Parathyroid adenoma (tissue), 2 donors: Measurements from ENCODE around the gene MAGI2.

ENCODE experiments used
- H2AFZ ChIP-seq: fragments of 300-600 bp; sonication (generic); one replicate; pipeline ENCODE4 v1.7.0; 2017; ENCODE audit warnings: antibody characterized with exemption, mild to moderate bottlenecking
- H3K27ac ChIP-seq: fragments of 300-600 bp; sonication (generic); one replicate; pipeline ENCODE4 v1.7.0; 2017
- H3K27me3 ChIP-seq: fragments of 300-600 bp; sonication (generic); one replicate; pipeline ENCODE4 v1.7.0; 2017; ENCODE audit warnings: low read length; ENCODE audit not compliant: control insufficient read depth, insufficient read depth
- H3K36me3 ChIP-seq: fragments of 300-600 bp; sonication (generic); one replicate; pipeline ENCODE4 v1.7.0; 2017; ENCODE audit warnings: low read length; ENCODE audit not compliant: control insufficient read depth, insufficient read depth
- H3K4me1 ChIP-seq: fragments of 300-600 bp; sonication (generic); one replicate; pipeline ENCODE4 v1.7.0; 2017; ENCODE audit warnings: control low read depth
- H3K4me2 ChIP-seq: fragments of 300-600 bp; sonication (generic); one replicate; pipeline ENCODE4 v1.7.0; 2017; ENCODE audit warnings: low read length
- H3K4me3 ChIP-seq: fragments of 300-600 bp; sonication (generic); one replicate; pipeline ENCODE4 v1.7.0; 2017; ENCODE audit warnings: low read depth, low read length
- H3K79me2 ChIP-seq: fragments of 300-600 bp; sonication (generic); one replicate; pipeline ENCODE4 v1.7.0; 2017; ENCODE audit warnings: control low read depth
- H3K9ac ChIP-seq: fragments of 300-600 bp; sonication (generic); one replicate; pipeline ENCODE4 v1.7.0; 2017; ENCODE audit warnings: mild to moderate bottlenecking
- H3K9me3 ChIP-seq: fragments of 300-600 bp; sonication (generic); one replicate; pipeline ENCODE4 v1.7.0; 2017; ENCODE audit warnings: low read length; ENCODE audit not compliant: control insufficient read depth
- TF ChIP-seq, protein P1 (sequence below): fragments of 300-600 bp; sonication (generic); IDR thresholded peaks from one replicate; pipeline ENCODE4 v1.7.0; 2017; ENCODE audit warnings: antibody characterized with exemption, mild to moderate bottlenecking
- donor health status: primary hyperparathyroidism.

Gene MAGI2

DNA sequence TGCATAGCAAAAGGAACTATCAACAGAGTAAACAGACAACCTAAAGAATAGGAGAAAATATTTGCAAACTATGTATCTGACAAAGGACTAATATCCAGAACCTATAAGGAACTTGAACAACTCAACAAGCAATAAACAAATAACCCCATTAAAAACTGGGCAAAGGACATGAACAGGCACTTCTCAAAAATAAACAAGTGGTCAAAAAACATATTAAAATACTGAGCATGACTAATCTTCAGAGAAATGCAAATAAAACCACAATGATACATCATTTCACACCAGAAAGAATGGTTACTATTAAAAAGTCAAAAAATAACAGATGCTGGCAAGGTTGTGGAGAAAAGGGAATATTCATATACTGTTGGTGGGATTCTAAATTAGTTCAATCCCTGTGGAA, 17.1 kb downstream of the MAGI2 start:
- peaks cover 4% of the 10 kb centered on the region for H3K4me1 ChIP-seq
- H2AFZ ChIP-seq: no peak overlapping the region
- H3K79me2 ChIP-seq: no peaks in the 10 kb centered on the region
- TF ChIP-seq, protein P1, sequence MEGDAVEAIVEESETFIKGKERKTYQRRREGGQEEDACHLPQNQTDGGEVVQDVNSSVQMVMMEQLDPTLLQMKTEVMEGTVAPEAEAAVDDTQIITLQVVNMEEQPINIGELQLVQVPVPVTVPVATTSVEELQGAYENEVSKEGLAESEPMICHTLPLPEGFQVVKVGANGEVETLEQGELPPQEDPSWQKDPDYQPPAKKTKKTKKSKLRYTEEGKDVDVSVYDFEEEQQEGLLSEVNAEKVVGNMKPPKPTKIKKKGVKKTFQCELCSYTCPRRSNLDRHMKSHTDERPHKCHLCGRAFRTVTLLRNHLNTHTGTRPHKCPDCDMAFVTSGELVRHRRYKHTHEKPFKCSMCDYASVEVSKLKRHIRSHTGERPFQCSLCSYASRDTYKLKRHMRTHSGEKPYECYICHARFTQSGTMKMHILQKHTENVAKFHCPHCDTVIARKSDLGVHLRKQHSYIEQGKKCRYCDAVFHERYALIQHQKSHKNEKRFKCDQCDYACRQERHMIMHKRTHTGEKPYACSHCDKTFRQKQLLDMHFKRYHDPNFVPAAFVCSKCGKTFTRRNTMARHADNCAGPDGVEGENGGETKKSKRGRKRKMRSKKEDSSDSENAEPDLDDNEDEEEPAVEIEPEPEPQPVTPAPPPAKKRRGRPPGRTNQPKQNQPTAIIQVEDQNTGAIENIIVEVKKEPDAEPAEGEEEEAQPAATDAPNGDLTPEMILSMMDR: no peak
- H3K4me3 ChIP-seq: no peak overlapping the region
- no peaks in the 10 kb centered on the region for H3K27me3 ChIP-seq
- no peak overlapping the region for H3K4me2 ChIP-seq
- H3K36me3 ChIP-seq: no peaks in the 10 kb centered on the region
- H3K27ac ChIP-seq: no peak overlapping the region
- H3K9me3 ChIP-seq: no peaks in the 10 kb centered on the region
- H3K9ac ChIP-seq: no peak overlapping the region

DNA sequence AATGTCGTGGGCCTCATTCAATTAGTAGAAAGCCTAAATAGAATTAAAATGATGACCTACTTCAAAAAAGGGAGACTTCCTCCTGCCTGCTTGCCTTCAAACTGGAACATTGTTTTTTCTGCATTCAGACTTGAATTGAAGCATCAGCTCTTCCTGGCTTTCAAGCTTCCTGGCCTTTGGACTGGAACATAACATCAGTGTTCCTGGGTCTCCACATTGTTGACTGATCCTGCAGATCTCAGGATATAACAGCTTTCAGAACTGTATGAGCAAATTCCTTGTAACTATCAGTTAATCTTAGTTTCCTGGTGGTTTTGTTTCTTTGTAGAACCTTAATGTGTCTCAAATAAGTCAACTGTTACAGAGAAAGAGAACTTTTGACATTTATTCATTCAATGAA, 18.6 kb downstream of the MAGI2 start:
- Histone ChIP-seq H3K27me3 (no peaks in the 10 kb centered on the region), H2AFZ (no peak overlapping the region), H3K4me2 (no peak overlapping the region), H3K36me3 (no peaks in the 10 kb centered on the region), H3K4me3 (no peak overlapping the region), H3K9me3 (no peaks in the 10 kb centered on the region), H3K79me2 (no peaks in the 10 kb centered on the region), H3K4me1 (peaks cover 10% of the 10 kb centered on the region), H3K27ac (no peak overlapping the region), H3K9ac (no peak overlapping the region)
- TF ChIP-seq, protein P1: no peak

- Histone ChIP-seq H3K4me1 (peaks cover 10% of the 10 kb centered on the region), H3K27me3 (no peaks in the 10 kb centered on the region), H3K27ac (no peak overlapping the region), H3K4me2 (no peak overlapping the region), H3K9ac (no peak overlapping the region), H3K36me3 (no peaks in the 10 kb centered on the region), H2AFZ (no peak overlapping the region), H3K9me3 (no peaks in the 10 kb centered on the region), H3K79me2 (no peaks in the 10 kb centered on the region), H3K4me3 (no peak overlapping the region)
- TF ChIP-seq, protein P1: no peak
Measured at GRCh38 chr7:79434098-79434497, 19.4 kb downstream of the MAGI2 start.

DNA sequence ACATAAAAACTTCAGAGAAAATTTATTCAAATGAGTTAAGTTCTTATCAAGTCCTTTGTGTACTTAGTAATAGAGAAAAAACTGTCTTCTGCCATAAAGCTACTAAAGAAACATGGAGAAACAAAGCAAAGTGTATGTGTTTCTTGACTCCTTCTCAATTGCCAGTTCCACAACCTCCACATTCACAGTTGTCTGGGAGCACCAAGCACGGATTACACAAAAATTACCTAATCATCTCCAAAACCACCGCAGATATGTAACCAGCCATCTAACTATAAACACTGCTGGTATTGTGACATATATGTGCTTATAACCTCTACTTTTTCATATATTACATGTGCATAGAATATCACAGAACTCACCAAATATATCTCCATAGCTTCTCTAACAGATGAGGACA, 23.1 kb downstream of the MAGI2 start:
- Histone ChIP-seq H3K4me3 (no peak overlapping the region), H3K4me1 (peaks cover 10% of the 10 kb centered on the region), H3K27ac (no peak overlapping the region), H2AFZ (no peak overlapping the region), H3K27me3 (no peaks in the 10 kb centered on the region), H3K36me3 (no peaks in the 10 kb centered on the region), H3K9me3 (no peaks in the 10 kb centered on the region), H3K4me2 (no peak overlapping the region), H3K9ac (no peak overlapping the region), H3K79me2 (no peaks in the 10 kb centered on the region)
- TF ChIP-seq, protein P1: no peak

DNA sequence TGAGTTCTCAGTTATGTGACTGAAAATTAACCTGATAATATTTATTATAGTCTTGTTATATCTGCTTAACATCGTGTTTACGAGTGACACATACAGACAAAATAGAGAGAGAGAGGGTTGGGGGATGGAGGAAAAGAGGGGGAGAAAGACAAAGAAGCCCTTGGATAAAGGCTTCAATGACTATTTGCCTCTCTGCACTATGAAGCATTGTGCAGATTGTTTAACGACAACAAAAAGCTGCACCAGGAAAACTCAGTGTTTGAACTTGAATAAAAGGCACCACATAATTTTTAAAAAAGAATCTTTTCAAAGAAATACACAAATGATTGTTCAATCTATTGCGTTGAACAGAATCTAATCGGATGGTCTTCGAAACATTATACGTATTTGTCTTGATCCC, 27.8 kb downstream of the MAGI2 start:
- TF ChIP-seq, protein P1: no peak
- no peaks in the 10 kb centered on the region for H3K36me3 ChIP-seq
- no peaks in the 10 kb centered on the region for H3K27me3 ChIP-seq
- H3K27ac ChIP-seq: no peak overlapping the region
- H3K4me2 ChIP-seq: no peak overlapping the region
- no peak overlapping the region for H3K9ac ChIP-seq
- H3K4me3 ChIP-seq: no peak overlapping the region
- no peaks in the 10 kb centered on the region for H3K79me2 ChIP-seq
- no peak overlapping the region for H2AFZ ChIP-seq
- H3K9me3 ChIP-seq: no peaks in the 10 kb centered on the region
- H3K4me1 ChIP-seq: peaks cover under 1% of the 10 kb centered on the region
